Activated CD4-positive, alpha-beta memory T cell treated with anti-CD3 and anti-CD28 coated beads, Interleukin-2, amount 10 ng/mL, durations not matched to agents 7 days and 5 days (primary cell): ENCODE data around the gene SMIM3. TPM values are rescaled to one million over a fixed set of nuclear protein-coding genes. Genes with fewer than 3 reads are reported as not detected.
"Not testable (repeated sequence)": the region's sequence is repeated elsewhere in the genome, so short reads cannot be mapped to it uniquely, and the experiment has no call there.

ENCODE experiments used
- CTCF ChIA-PET: fragments of 350-600 bp; sonication (Branson Sonifier 250); formaldehyde crosslinking; loops from one replicate; lab custom pipeline; 2021; ENCODE audit warnings: antibody characterized with exemption, inconsistent platforms; lab: Charles Lee
- POLR2A ChIA-PET: fragments of 350-600 bp; sonication (Branson Sonifier 250); formaldehyde crosslinking; loops from one replicate; lab custom pipeline; 2021; ENCODE audit warnings: antibody characterized with exemption; lab: Charles Lee
- DNase-seq: peaks from one replicate; pipeline ENCODE4 v3.0.0-alpha.2; 2020
- H3K27ac Mint-ChIP-seq: one replicate; pipeline ENCODE4 v1.8.0; 2021; ENCODE audit warnings: mild to moderate bottlenecking, mixed read lengths
- H3K27me3 Mint-ChIP-seq: one replicate; pipeline ENCODE4 v1.8.0; 2021; ENCODE audit warnings: mixed read lengths
- H3K36me3 Mint-ChIP-seq: one replicate; pipeline ENCODE4 v1.8.0; 2021; ENCODE audit warnings: low read depth, mixed read lengths
- H3K4me1 Mint-ChIP-seq: one replicate; pipeline ENCODE4 v1.8.0; 2021; ENCODE audit warnings: mixed read lengths
- H3K4me3 Mint-ChIP-seq: one replicate; pipeline ENCODE4 v1.8.0; 2021; ENCODE audit warnings: mild to moderate bottlenecking, mixed read lengths
- H3K9me3 Mint-ChIP-seq: one replicate; pipeline ENCODE4 v1.8.0; 2021; ENCODE audit warnings: mixed read lengths
- total RNA-seq, 2 experiments: library from RNA; stranded (reverse); gene quantifications; one replicate each; pipeline ENCODE4 v1.2.3, GENCODE V29; 2021

The SMIM3 gene
- total RNA-seq = 10 to 100 TPM; 17.4 to 19.1 TPM

GRCh38 chr5:150778517-150779396, at the start of gene SMIM3:
Gene SMIM3, plus strand, starts transcription at chr5:150778757. Its CDS starts 16,684 bp downstream, at chr5:150795441.
- Mint-ChIP-seq H3K27ac (peak within 1 kb of the TSS; percentile 89), H3K4me3 (peak within 1 kb of the TSS; percentile 93), H3K36me3 (peaks cover 13% of the 10 kb centered on the region), H3K9me3 (no peaks in the 10 kb centered on the region), H3K27me3 (no peaks in the 10 kb centered on the region), H3K4me1 (peaks cover 61% of the 10 kb centered on the region)
- POLR2A ChIA-PET = interaction anchor here (0.7 to 2.3 kb wide), 13 partner anchors 8 to 366 kb away, joined by 3 to 20 read pairs (median 4); partner anchors contain the start of genes CD74, DCTN4, IRGM and RBM22
- CTCF ChIA-PET = interaction anchor here (0.6 to 8.1 kb wide), 23 partner anchors 8 to 1334 kb away, joined by 3 to 108 read pairs (median 5); partner anchors contain the start of genes DCTN4, IRGM and RBM22
- peak; percentile 76 for DNase-seq

- CTCF ChIA-PET = interaction anchor here (1.1 kb wide), 1 partner anchor 21 kb away, joined by 3 read pairs; no protein-coding TSS in a partner anchor
- H3K27ac Mint-ChIP-seq = no peak overlapping the region
- H3K4me1 Mint-ChIP-seq = peaks cover 12% of the 10 kb centered on the region
- POLR2A ChIA-PET = no interaction called here
- no peaks in the 10 kb centered on the region for H3K27me3 Mint-ChIP-seq
- H3K36me3 Mint-ChIP-seq = peaks cover 64% of the 10 kb centered on the region
- H3K4me3 Mint-ChIP-seq = no peak overlapping the region
- H3K9me3 Mint-ChIP-seq = no peaks in the 10 kb centered on the region
- no peak for DNase-seq
These were observed 48.7 kb upstream of the SMIM3 start for GRCh38 chr5:150729859-150730258.

- ChIA-PET CTCF (no interaction called here), POLR2A (no interaction called here)
- H3K27ac Mint-ChIP-seq = no peak overlapping the region
- H3K4me3 Mint-ChIP-seq = no peak overlapping the region
- peaks cover 27% of the 10 kb centered on the region for H3K4me1 Mint-ChIP-seq
- H3K27me3 Mint-ChIP-seq = no peaks in the 10 kb centered on the region
- DNase-seq = no peak
- peaks cover 76% of the 10 kb centered on the region for H3K36me3 Mint-ChIP-seq
- peaks cover 10% of the 10 kb centered on the region for H3K9me3 Mint-ChIP-seq
These were observed 46.8 kb upstream of the SMIM3 start for GRCh38 chr5:150731669-150732242.

- CTCF ChIA-PET = interaction anchor here (0.7 to 2.4 kb wide), 10 partner anchors 8 to 430 kb away, joined by 3 to 15 read pairs (median 4); partner anchors contain the start of genes DCTN4, RBM22 and SMIM3
- peaks cover 57% of the 10 kb centered on the region for H3K4me1 Mint-ChIP-seq
- peaks cover 13% of the 10 kb centered on the region for H3K9me3 Mint-ChIP-seq
- H3K4me3 Mint-ChIP-seq = no peak overlapping the region
- no peaks in the 10 kb centered on the region for H3K27me3 Mint-ChIP-seq
- H3K36me3 Mint-ChIP-seq = peaks cover 86% of the 10 kb centered on the region
- POLR2A ChIA-PET = interaction anchor here (1.4 to 2.2 kb wide), 5 partner anchors 23 to 49 kb away, joined by 4 to 14 read pairs (median 5); partner anchors contain the start of genes DCTN4 and RBM22
- peak; percentile 42 for DNase-seq
- H3K27ac Mint-ChIP-seq = peak overlapping the region; percentile 47
These were observed 43.8 kb upstream of the SMIM3 start for GRCh38 chr5:150734579-150735384.

- CTCF ChIA-PET = interaction anchor here (1.1 kb wide), 1 partner anchor 107 kb away, joined by 3 read pairs; the partner anchor contains the start of gene IRGM
- H3K9me3 Mint-ChIP-seq = peaks cover 13% of the 10 kb centered on the region
- POLR2A ChIA-PET = interaction anchor here (1.2 kb wide), 2 partner anchors 18 to 40 kb away, joined by 3 read pairs; partner anchors contain the start of gene SMIM3
- H3K4me3 Mint-ChIP-seq = no peak overlapping the region
- peaks cover 78% of the 10 kb centered on the region for H3K4me1 Mint-ChIP-seq
- no peak for DNase-seq
- H3K27ac Mint-ChIP-seq = peak overlapping the region; percentile 58
- H3K27me3 Mint-ChIP-seq = no peaks in the 10 kb centered on the region
- H3K36me3 Mint-ChIP-seq = peaks cover 81% of the 10 kb centered on the region
These were observed 39.7 kb upstream of the SMIM3 start for GRCh38 chr5:150738862-150739261.

- Mint-ChIP-seq H3K4me1 (peaks cover 65% of the 10 kb centered on the region), H3K36me3 (peaks cover 72% of the 10 kb centered on the region), H3K27ac (no peak overlapping the region), H3K9me3 (peaks cover 13% of the 10 kb centered on the region), H3K4me3 (no peak overlapping the region), H3K27me3 (no peaks in the 10 kb centered on the region)
- CTCF ChIA-PET = interaction anchor here (0.7 to 1.4 kb wide), 2 partner anchors 106 to 1074 kb away, joined by 3 read pairs; partner anchors contain the start of gene IRGM
- no peak for DNase-seq
- POLR2A ChIA-PET = interaction anchor here (1.7 to 1.8 kb wide), 2 partner anchors 17 to 40 kb away, joined by 4 to 6 read pairs; partner anchors contain the start of gene RBM22
These were observed 37.6 kb upstream of the SMIM3 start for GRCh38 chr5:150740992-150741391.

- DNase-seq, H3K9me3 Mint-ChIP-seq, H3K27me3 Mint-ChIP-seq, CTCF ChIA-PET: not testable (repeated sequence)
- H3K36me3 Mint-ChIP-seq = peaks cover 64% of the 10 kb centered on the region
- H3K4me1 Mint-ChIP-seq = peaks cover 51% of the 10 kb centered on the region
- peak overlapping the region; percentile 27 for H3K4me3 Mint-ChIP-seq
- POLR2A ChIA-PET = interaction anchor here (1.2 to 1.8 kb wide), 2 partner anchors 39 to 42 kb away, joined by 4 to 6 read pairs; partner anchors contain the start of gene RBM22
- peak overlapping the region; percentile 23 for H3K27ac Mint-ChIP-seq
These were observed 36.0 kb upstream of the SMIM3 start for GRCh38 chr5:150742455-150743141.

GRCh38 chr5:150743142-150743488, 35.4 kb upstream of the SMIM3 start:
- H3K27me3 Mint-ChIP-seq, POLR2A ChIA-PET, H3K4me3 Mint-ChIP-seq, DNase-seq, H3K9me3 Mint-ChIP-seq, CTCF ChIA-PET, H3K27ac Mint-ChIP-seq: not testable (repeated sequence)
- Mint-ChIP-seq H3K4me1 (peaks cover 46% of the 10 kb centered on the region), H3K36me3 (peaks cover 63% of the 10 kb centered on the region)

- peaks cover 65% of the 10 kb centered on the region for H3K36me3 Mint-ChIP-seq
- H3K4me1 Mint-ChIP-seq = peaks cover 37% of the 10 kb centered on the region
- CTCF ChIA-PET = interaction anchor here (1.4 kb wide), 1 partner anchor 49 kb away, joined by 3 read pairs; the partner anchor contains the start of gene RBM22
- H3K27ac Mint-ChIP-seq = no peak overlapping the region
- H3K4me3 Mint-ChIP-seq = no peak overlapping the region
- POLR2A ChIA-PET = interaction anchor here (1.3 kb wide), 1 partner anchor 33 kb away, joined by 3 read pairs; no protein-coding TSS in a partner anchor
- DNase-seq = no peak
- H3K9me3 Mint-ChIP-seq = peaks cover under 1% of the 10 kb centered on the region
- H3K27me3 Mint-ChIP-seq = no peaks in the 10 kb centered on the region
These were observed 28.1 kb upstream of the SMIM3 start for GRCh38 chr5:150750469-150750868.

GRCh38 chr5:150751096-150751891, 27.3 kb upstream of the SMIM3 start:
- no peak for DNase-seq
- Mint-ChIP-seq H3K36me3 (peaks cover 67% of the 10 kb centered on the region), H3K27ac (peak overlapping the region; percentile 7), H3K27me3 (no peaks in the 10 kb centered on the region), H3K9me3 (no peaks in the 10 kb centered on the region), H3K4me1 (peaks cover 40% of the 10 kb centered on the region), H3K4me3 (no peak overlapping the region)
- ChIA-PET CTCF (interaction anchor here (1.2 to 1.3 kb wide), 2 partner anchors 16 to 32 kb away, joined by 4 to 5 read pairs; no protein-coding TSS in a partner anchor), POLR2A (interaction anchor here (1.1 kb wide), 1 partner anchor 27 kb away, joined by 3 read pairs; the partner anchor contains the start of gene SMIM3)

GRCh38 chr5:150753463-150753862, 25.1 kb upstream of the SMIM3 start:
- CTCF ChIA-PET = interaction anchor here (0.9 to 1.6 kb wide), 2 partner anchors 17 to 25 kb away, joined by 4 to 6 read pairs; partner anchors contain the start of gene SMIM3
- POLR2A ChIA-PET = interaction anchor here (0.9 to 1.6 kb wide), 2 partner anchors 13 to 52 kb away, joined by 3 to 6 read pairs; partner anchors contain the start of gene RBM22
- peaks cover 47% of the 10 kb centered on the region for H3K4me1 Mint-ChIP-seq

More at GRCh38 chr5:150753463-150753862, 25.1 kb upstream of the SMIM3 start:
- no peaks in the 10 kb centered on the region for H3K27me3 Mint-ChIP-seq
- H3K4me3 Mint-ChIP-seq = no peak overlapping the region
- no peak overlapping the region for H3K27ac Mint-ChIP-seq
- no peak for DNase-seq
- H3K36me3 Mint-ChIP-seq = peaks cover 65% of the 10 kb centered on the region
- H3K9me3 Mint-ChIP-seq = no peaks in the 10 kb centered on the region
